ENCODE results near the gene DHX36. TPM values are rescaled to one million over a fixed set of nuclear protein-coding genes. Genes with fewer than 3 reads are reported as not detected.

Gene DHX36
- total and polyA plus RNA-seq, 4 donors: 10.6 to 33.6 (median 23.1) TPM

- Histone ChIP-seq H3K9me3 (ENCODE audit: control insufficient read depth in 4 of 4, low read length in 3 of 4) (no peaks in the 10 kb centered on the region), H3K9ac (ENCODE audit: low read depth in 1 of 2, low read length in 2 of 2) (no peak overlapping the region), H3K27me3 (ENCODE audit: control insufficient read depth in 4 of 4, insufficient read depth in 4 of 4, low read length in 3 of 4) (no peaks in the 10 kb centered on the region), H3K36me3 (ENCODE audit: control insufficient read depth in 4 of 4, insufficient read depth in 3 of 4, low read depth in 1 of 4, low read length in 3 of 4) (no peaks in the 10 kb centered on the region), H3K4me3 (ENCODE audit: low read depth in 1 of 3, low read length in 3 of 3) (no peak overlapping the region), H3K27ac (ENCODE audit: low read depth in 1 of 2, low read length in 2 of 2) (no peak overlapping the region), H3K4me1 (ENCODE audit: control insufficient read depth in 4 of 4, insufficient read depth in 4 of 4, low read length in 3 of 4) (peaks cover 0 to 22% (median 14%) of the 10 kb centered on the region in 4 donors)
- 26% methylated on average over 4 of the region's 4 CpGs for WGBS
- TF ChIP-seq CTCF (IDR thresholded peaks at IDR 0.05; ENCODE audit: low read depth, low read length, missing input control) (no peak), MAX (IDR thresholded peaks at IDR 0.05) (no peak), GABPA (IDR thresholded peaks at IDR 0.05 in 1 of 2, conservative IDR thresholded peaks at IDR 0.05 in 1 of 2) (no peak), ATF3 (IDR thresholded peaks at IDR 0.05) (no peak), HNF4A (conservative IDR thresholded peaks at IDR 0.05) (peak in 1 of 2 donors; percentile 47), YY1 (IDR thresholded peaks at IDR 0.05) (peak; percentile 26), REST (IDR thresholded peaks at IDR 0.05) (no peak), FOXA1 (IDR thresholded peaks at IDR 0.05) (no peak), RXRA (IDR thresholded peaks at IDR 0.05) (peak in 1 of 2 donors; percentile 57), TAF1 (conservative IDR thresholded peaks at IDR 0.05) (no peak), FOXA2 (IDR thresholded peaks at IDR 0.05) (no peak), NR2F2 (IDR thresholded peaks at IDR 0.05) (no peak), RAD21 (IDR thresholded peaks at IDR 0.05) (no peak), JUND (IDR thresholded peaks at IDR 0.05) (peak in 1 of 2 donors; percentile 53), ZBTB33 (IDR thresholded peaks at IDR 0.05) (peak; percentile 31)
- DNase-seq (ENCODE audit: low spot score): no peak
Observed at GRCh38 chr3:154338570-154338969, 14.3 kb upstream of the DHX36 start.

- H3K4me3 ChIP-seq (ENCODE audit: low read depth in 1 of 3, low read length in 3 of 3): no peak overlapping the region
- no peaks in the 10 kb centered on the region for H3K9me3 ChIP-seq (ENCODE audit: control insufficient read depth in 4 of 4, low read length in 3 of 4)
- no peak for DNase-seq (ENCODE audit: low spot score)
- 49% methylated on average over 6 of the region's 6 CpGs for WGBS
- TF ChIP-seq FOXA2 (IDR thresholded peaks at IDR 0.05) (no peak), FOXA1 (IDR thresholded peaks at IDR 0.05) (no peak), REST (IDR thresholded peaks at IDR 0.05) (no peak), EGR1 (IDR thresholded peaks at IDR 0.05; ENCODE audit: low read depth in 2 of 2) (no peak), RAD21 (IDR thresholded peaks at IDR 0.05) (no peak), RXRA (IDR thresholded peaks at IDR 0.05) (no peak), GABPA (IDR thresholded peaks at IDR 0.05 in 1 of 2, conservative IDR thresholded peaks at IDR 0.05 in 1 of 2) (no peak), TAF1 (conservative IDR thresholded peaks at IDR 0.05) (no peak), MAX (IDR thresholded peaks at IDR 0.05) (no peak), SP1 (IDR thresholded peaks at IDR 0.05) (no peak), ZBTB33 (IDR thresholded peaks at IDR 0.05) (no peak), JUND (IDR thresholded peaks at IDR 0.05) (no peak)
- H3K27me3 ChIP-seq (ENCODE audit: control insufficient read depth in 4 of 4, insufficient read depth in 4 of 4, low read length in 3 of 4): no peaks in the 10 kb centered on the region
- no peak overlapping the region for H3K27ac ChIP-seq (ENCODE audit: low read depth in 1 of 2, low read length in 2 of 2)
- peaks cover 0 to 22% (median 14%) of the 10 kb centered on the region in 4 donors for H3K4me1 ChIP-seq (ENCODE audit: control insufficient read depth in 4 of 4, insufficient read depth in 4 of 4, low read length in 3 of 4)
- H3K36me3 ChIP-seq (ENCODE audit: control insufficient read depth in 4 of 4, insufficient read depth in 3 of 4, low read depth in 1 of 4, low read length in 3 of 4): no peaks in the 10 kb centered on the region
- H3K9ac ChIP-seq (ENCODE audit: low read depth in 1 of 2, low read length in 2 of 2): no peak overlapping the region
Observed at GRCh38 chr3:154338008-154338407, 13.7 kb upstream of the DHX36 start.

All from liver (tissue), 9 donors.